H9 (cell line): ENCODE results near the gene HPCAL1. TPM values are rescaled to one million over a fixed set of nuclear protein-coding genes. Genes with fewer than 3 reads are reported as not detected.

Experiments
- DNase-seq: peaks from one replicate; pipeline ENCODE4 v3.0.0-alpha.2; 2017
- H2AFZ ChIP-seq: one replicate; pipeline ENCODE4 v1.6.1; 2013; ENCODE audit warnings: mild to moderate bottlenecking, low read length, control low read depth, moderate library complexity
- H2AK5ac ChIP-seq: 2 replicates; pipeline ENCODE4 v1.6.1; 2013; ENCODE audit warnings: low read length, control low read depth, mixed read lengths; ENCODE audit not compliant: insufficient read length
- H2BK120ac ChIP-seq: one replicate; pipeline ENCODE4 v1.6.1; 2013; ENCODE audit warnings: low read depth, mild to moderate bottlenecking, low read length, control low read depth, inconsistent platforms; ENCODE audit not compliant: poor library complexity, severe bottlenecking
- H2BK12ac ChIP-seq: 2 replicates; pipeline ENCODE4 v1.6.1; 2013; ENCODE audit warnings: low read length, control low read depth, mixed read lengths, low read depth; ENCODE audit not compliant: insufficient read length
- H2BK15ac ChIP-seq: 2 replicates; pipeline ENCODE4 v1.6.1; 2013; ENCODE audit warnings: low read depth, low read length, control low read depth
- H2BK20ac ChIP-seq: one replicate; pipeline ENCODE4 v1.6.1; 2013; ENCODE audit warnings: low read depth, mild to moderate bottlenecking, low read length, control low read depth, inconsistent platforms; ENCODE audit not compliant: poor library complexity, severe bottlenecking
- H2BK5ac ChIP-seq: 2 replicates; pipeline ENCODE4 v1.6.1; 2013; ENCODE audit warnings: low read length, control low read depth, mixed read lengths; ENCODE audit not compliant: insufficient read length
- H3K14ac ChIP-seq: 2 replicates; pipeline ENCODE4 v1.6.1; 2013; ENCODE audit warnings: low read length, control low read depth; ENCODE audit not compliant: insufficient read depth
- H3K18ac ChIP-seq: 2 replicates; pipeline ENCODE4 v1.6.1; 2013; ENCODE audit warnings: low read depth, mild to moderate bottlenecking, mixed read lengths, low read length, control low read depth; ENCODE audit not compliant: insufficient read length
- H3K23ac ChIP-seq: 2 replicates; pipeline ENCODE4 v1.6.1; 2013; ENCODE audit warnings: low read length, control low read depth, mixed read lengths, low read depth; ENCODE audit not compliant: insufficient read length
- H3K23me2 ChIP-seq: 2 replicates; pipeline ENCODE4 v1.6.1; 2013; ENCODE audit warnings: low read depth, mild to moderate bottlenecking, mixed read lengths, low read length, control low read depth; ENCODE audit not compliant: insufficient read length, poor library complexity, severe bottlenecking
- H3K27ac ChIP-seq: 2 replicates; pipeline ENCODE4 v1.5.1; 2013; ENCODE audit warnings: low read length, control low read depth, mixed read lengths, low read depth; ENCODE audit not compliant: insufficient read length
- H3K27me3 ChIP-seq: 2 replicates; pipeline ENCODE4 v1.6.1; 2013; ENCODE audit warnings: low read length, control low read depth, inconsistent platforms; ENCODE audit not compliant: insufficient read depth
- H3K4ac ChIP-seq: 2 replicates; pipeline ENCODE4 v1.6.1; 2013; ENCODE audit warnings: low read depth, mild to moderate bottlenecking, control low read depth, inconsistent platforms, low read length, moderate library complexity
- H3K4me1 ChIP-seq: 2 replicates; pipeline ENCODE4 v1.6.1; 2013; ENCODE audit warnings: low read length, control low read depth, inconsistent platforms; ENCODE audit not compliant: insufficient read depth
- H3K4me2 ChIP-seq: 2 replicates; pipeline ENCODE4 v1.6.1; 2013; ENCODE audit warnings: low read length, control low read depth, mixed read lengths; ENCODE audit not compliant: insufficient read length, insufficient read depth
- H3K56ac ChIP-seq: 2 replicates; pipeline ENCODE4 v1.6.1; 2013; ENCODE audit warnings: low read depth, mild to moderate bottlenecking, mixed read lengths, low read length, control low read depth; ENCODE audit not compliant: insufficient read length
- H3K79me1 ChIP-seq: 2 replicates; pipeline ENCODE4 v1.6.1; 2013; ENCODE audit warnings: low read depth, mild to moderate bottlenecking, moderate library complexity, low read length, control low read depth, inconsistent platforms; ENCODE audit not compliant: insufficient read depth, poor library complexity, severe bottlenecking
- H3K79me2 ChIP-seq: 2 replicates; pipeline ENCODE4 v1.6.1; 2013; ENCODE audit warnings: low read length, control low read depth, inconsistent platforms; ENCODE audit not compliant: insufficient read depth
- H3K9ac ChIP-seq: 2 replicates; pipeline ENCODE4 v1.6.1; 2013; ENCODE audit warnings: low read length, control low read depth, mixed read lengths; ENCODE audit not compliant: insufficient read length; ENCODE audit errors: extremely low read depth
- H3K9me3 ChIP-seq: one replicate; pipeline ENCODE4 v1.6.1; 2013; ENCODE audit warnings: low read depth, low read length, inconsistent platforms; ENCODE audit not compliant: control insufficient read depth
- H3T11ph ChIP-seq: one replicate; pipeline ENCODE4 v1.6.1; 2013; ENCODE audit warnings: mild to moderate bottlenecking, low read length, control low read depth, inconsistent platforms
- H4K20me1 ChIP-seq: one replicate; pipeline ENCODE4 v1.6.1; 2013; ENCODE audit not compliant: control insufficient read depth, insufficient read length, insufficient read depth
- H4K5ac ChIP-seq: 2 replicates; pipeline ENCODE4 v1.6.1; 2013; ENCODE audit warnings: low read depth, mild to moderate bottlenecking, mixed read lengths, low read length, control low read depth; ENCODE audit not compliant: insufficient read length
- H4K8ac ChIP-seq: replicated peaks from 2 replicates; pipeline ENCODE4 v1.6.1; 2013; ENCODE audit warnings: low read length, control low read depth, mixed read lengths, low read depth; ENCODE audit not compliant: insufficient read length
- H4K91ac ChIP-seq: 2 replicates; pipeline ENCODE4 v1.6.1; 2013; ENCODE audit warnings: low read depth, mild to moderate bottlenecking, moderate library complexity, mixed read lengths, low read length, control low read depth; ENCODE audit not compliant: insufficient read length
- H3K27ac Mint-ChIP-seq, 3 experiments: 2 replicates in 2 of 3; 3 replicates in 1 of 3; pipeline ENCODE4 v1.8.0; 2020 to 2021; ENCODE audit warnings: mixed read lengths in 3 of 3, mild to moderate bottlenecking in 1 of 3, moderate library complexity in 1 of 3
- H3K27me3 Mint-ChIP-seq: 2 replicates; pipeline ENCODE4 v1.8.0; 2021; ENCODE audit warnings: low read depth, mild to moderate bottlenecking, moderate library complexity, mixed read lengths
- H3K36me3 Mint-ChIP-seq, 3 experiments: 2 replicates in 2 of 3; 3 replicates in 1 of 3; pipeline ENCODE4 v1.8.0; 2020 to 2021; ENCODE audit warnings: low read depth in 3 of 3, mixed read lengths in 3 of 3; ENCODE audit not compliant: insufficient read depth in 1 of 3
- H3K4me1 Mint-ChIP-seq, 2 experiments: 2 replicates each; pipeline ENCODE4 v1.8.0; 2020; ENCODE audit warnings: mixed read lengths in 2 of 2
- H3K4me3 Mint-ChIP-seq, 2 experiments: 2 replicates in 1 of 2; 3 replicates in 1 of 2; pipeline ENCODE4 v1.8.0; 2020 to 2021; ENCODE audit warnings: mild to moderate bottlenecking in 2 of 2, mixed read lengths in 2 of 2, moderate library complexity in 1 of 2
- H3K9me3 Mint-ChIP-seq, 2 experiments: 2 replicates in 1 of 2; 3 replicates in 1 of 2; pipeline ENCODE4 v1.8.0; 2020; ENCODE audit warnings: mild to moderate bottlenecking in 2 of 2, mixed read lengths in 2 of 2, moderate library complexity in 1 of 2
- CTCF ChIP-seq: fragments of 200-600 bp; sonication (generic); conservative IDR thresholded peaks from 3 replicates; pipeline ENCODE4 v1.8.0; 2021; ENCODE audit warnings: antibody characterized with exemption, mild to moderate bottlenecking
- WGBS: extraction: QIAGEN DNeasy Blood & Tissue Kit; methylation state at CpG from one replicate; pipeline ENCODE4 v1.1.7; 2013; ENCODE audit warnings: missing lambda C conversion rate, low lambda C conversion rate, mixed read lengths; ENCODE audit not compliant: insufficient read length; ENCODE audit errors: extremely low coverage; 5-methylcytosine and 5-hydroxymethylcytosine counted together
- total RNA-seq: library from RNA; stranded (reverse); gene quantifications from 2 replicates; pipeline ENCODE4 v1.2.1, GENCODE V29; 2021

The HPCAL1 gene
- total RNA-seq, 1 experiment from 2014 or later = 4.7 TPM

- Histone ChIP-seq H3T11ph (no peak overlapping the region), H3K23me2 (no peaks in the 10 kb centered on the region), H2BK5ac (no peak overlapping the region), H3K4me2 (no peak overlapping the region), H4K91ac (no peak overlapping the region), H4K5ac (no peak overlapping the region), H3K9me3 (no peaks in the 10 kb centered on the region), H2BK120ac (no peak overlapping the region), H3K23ac (no peak overlapping the region), H4K8ac (no peak overlapping the region), H2BK20ac (no peak overlapping the region), H3K4ac (no peak overlapping the region), H2BK12ac (no peak overlapping the region), H3K27ac (no peak overlapping the region), H3K27me3 (no peaks in the 10 kb centered on the region), H3K56ac (no peak overlapping the region), H3K79me1 (no peaks in the 10 kb centered on the region), H4K20me1 (no peaks in the 10 kb centered on the region), H2AK5ac (no peak overlapping the region), H3K18ac (peak overlapping the region; percentile 50), H3K14ac (no peak overlapping the region; the same call in 1 of the 2 replicates), H2AFZ (no peak overlapping the region), H3K9ac (no peak overlapping the region), H3K4me1 (peaks cover 6% of the 10 kb centered on the region; the same call in 1 of the 2 replicates), H2BK15ac (no peak overlapping the region), H3K79me2 (no peaks in the 10 kb centered on the region)
- Mint-ChIP-seq H3K4me3 (no peak overlapping the region), H3K27ac (no peak overlapping the region), H3K36me3 (peaks cover 0 to 12% (median 9%) of the 10 kb centered on the region in 3 experiments; a peak in 5 of 7 replicates), H3K27me3 (peaks cover 2% of the 10 kb centered on the region), H3K4me1 (peaks cover 21 to 22% of the 10 kb centered on the region in 2 experiments), H3K9me3 (peaks cover 3 to 12% of the 10 kb centered on the region in 2 experiments)
- WGBS = no CpG with 5 or more reads among the region's 13 CpGs
- no peak for TF ChIP-seq CTCF
- no peak for DNase-seq
Observed at GRCh38 chr2:10396464-10396863, 93.8 kb downstream of the HPCAL1 start.
